ENCODE results near the gene PAPSS1. TPM values are rescaled to one million over a fixed set of nuclear protein-coding genes. Genes with fewer than 3 reads are reported as not detected.

The PAPSS1 gene
- polyA plus RNA-seq, 3 donors, result 46.4 to 79.6 (median 64.8) TPM

GRCh38 chr4:107693132-107693531, 26.9 kb downstream of the PAPSS1 start:
- no peak for TF ChIP-seq CTCF (IDR thresholded peaks at IDR 0.05)

GRCh38 chr4:107692202-107692601, 27.8 kb downstream of the PAPSS1 start:
- H3K27ac ChIP-seq (ENCODE audit: low read depth in 1 of 2, low read length in 2 of 2), result no peak overlapping the region
- H3K4me2 ChIP-seq (replicated peaks; ENCODE audit: extremely low read depth, low read length, poor library complexity, severe bottlenecking), result no peak overlapping the region
- no CpG with 5 or more reads among the region's 3 CpGs for WGBS (ENCODE audit: insufficient coverage)
- no peaks in the 10 kb centered on the region for H3K27me3 ChIP-seq (ENCODE audit: control insufficient read depth in 2 of 2, insufficient read depth in 2 of 2, low read length in 2 of 2)
- H3K27me3 Mint-ChIP-seq (ENCODE audit: low read depth in 3 of 3), result no peaks in the 10 kb centered on the region
- peaks cover 8% of the 10 kb centered on the region for H3K79me2 ChIP-seq (ENCODE audit: insufficient read depth, low read length)
- no peak overlapping the region for H3K9ac ChIP-seq (ENCODE audit: insufficient read depth, low read length, poor library complexity, severe bottlenecking)
- H3K9me3 Mint-ChIP-seq, result peaks cover 0 to 5% (median 3%) of the 10 kb centered on the region in 7 donors
- H3K4me3 ChIP-seq (replicated peaks in 1 of 3; ENCODE audit: low read depth in 2 of 3, low read length in 3 of 3), result no peak overlapping the region
- H3K4me1 ChIP-seq (ENCODE audit: control insufficient read depth in 1 of 2, insufficient read depth in 2 of 2, low read length in 2 of 2), result peaks cover 11 to 17% of the 10 kb centered on the region in 2 donors
- H2AFZ ChIP-seq (ENCODE audit: insufficient read depth, low read depth, low read length, poor library complexity, severe bottlenecking), result no peak overlapping the region
- no peaks in the 10 kb centered on the region for H3K9me3 ChIP-seq (replicated peaks in 1 of 2; ENCODE audit: control insufficient read depth in 1 of 2, insufficient read depth in 1 of 2, low read length in 2 of 2)
- no peak for TF ChIP-seq CTCF (IDR thresholded peaks at IDR 0.05)
- intact Hi-C loops (cut with micrococcal nuclease), result loop anchor here in 1 of 2 donors (5.0 kb wide), 1 partner anchor 45 kb away; no protein-coding TSS in a partner anchor
- peaks cover 24 to 30% of the 10 kb centered on the region in 2 donors for H3K36me3 Mint-ChIP-seq
- H3K27ac Mint-ChIP-seq, result peak overlapping the region in 1 of 7 donors; percentile 21
- H3K4me3 Mint-ChIP-seq, result no peak overlapping the region
- H3K36me3 ChIP-seq (replicated peaks in 1 of 2; ENCODE audit: control insufficient read depth in 1 of 2, insufficient read depth in 2 of 2, low read length in 2 of 2), result peaks cover 2 to 47% of the 10 kb centered on the region in 2 donors
- DNase-seq, result no peak
- H4K20me1 ChIP-seq (ENCODE audit: insufficient read depth, low read length), result peaks cover 16% of the 10 kb centered on the region
- H3K4me1 Mint-ChIP-seq, result peaks cover 16% of the 10 kb centered on the region

More at GRCh38 chr4:107693132-107693531, 26.9 kb downstream of the PAPSS1 start:
- Histone ChIP-seq H3K27me3 (ENCODE audit: control insufficient read depth in 2 of 2, insufficient read depth in 2 of 2, low read length in 2 of 2) (no peaks in the 10 kb centered on the region), H3K27ac (ENCODE audit: low read depth in 1 of 2, low read length in 2 of 2) (peak overlapping the region in 1 of 2 donors; percentile 72), H3K9ac (ENCODE audit: insufficient read depth, low read length, poor library complexity, severe bottlenecking) (no peak overlapping the region), H4K20me1 (ENCODE audit: insufficient read depth, low read length) (peaks cover 16% of the 10 kb centered on the region), H3K4me1 (ENCODE audit: control insufficient read depth in 1 of 2, insufficient read depth in 2 of 2, low read length in 2 of 2) (peaks cover 11 to 17% of the 10 kb centered on the region in 2 donors), H3K4me3 (replicated peaks in 1 of 3; ENCODE audit: low read depth in 2 of 3, low read length in 3 of 3) (no peak overlapping the region), H3K79me2 (ENCODE audit: insufficient read depth, low read length) (peaks cover 9% of the 10 kb centered on the region), H2AFZ (ENCODE audit: insufficient read depth, low read depth, low read length, poor library complexity, severe bottlenecking) (no peak overlapping the region), H3K36me3 (replicated peaks in 1 of 2; ENCODE audit: control insufficient read depth in 1 of 2, insufficient read depth in 2 of 2, low read length in 2 of 2) (peaks cover 5 to 44% of the 10 kb centered on the region in 2 donors), H3K4me2 (replicated peaks; ENCODE audit: extremely low read depth, low read length, poor library complexity, severe bottlenecking) (peak overlapping the region; percentile 15), H3K9me3 (replicated peaks in 1 of 2; ENCODE audit: control insufficient read depth in 1 of 2, insufficient read depth in 1 of 2, low read length in 2 of 2) (no peaks in the 10 kb centered on the region)
- intact Hi-C loops (cut with micrococcal nuclease), result loop anchor here in 1 of 2 donors (5.0 kb wide), 1 partner anchor 44 kb away; no protein-coding TSS in a partner anchor
- Mint-ChIP-seq H3K4me3 (no peak overlapping the region), H3K27ac (peak overlapping the region in 5 of 7 donors; percentile 27 to 84 (median 58)), H3K4me1 (peaks cover 16% of the 10 kb centered on the region), H3K36me3 (peaks cover 29 to 34% of the 10 kb centered on the region in 2 donors), H3K9me3 (peaks cover 0 to 5% (median 3%) of the 10 kb centered on the region in 7 donors), H3K27me3 (ENCODE audit: low read depth in 3 of 3) (no peaks in the 10 kb centered on the region)
- WGBS (ENCODE audit: insufficient coverage), result 0% methylated on average over 2 of the region's 2 CpGs
- DNase-seq, result peak; percentile 12 to 63 (median 60)

Measured in CD14-positive monocyte (primary cell).